HepG2 (cell line): ENCODE measurements around the gene NCKIPSD. TPM values are rescaled to one million over a fixed set of nuclear protein-coding genes. Genes with fewer than 3 reads are reported as not detected.

ENCODE experiments used
- IKZF4 ChIP-seq: sonication (generic); formaldehyde crosslinking; IDR thresholded peaks from 2 replicates; pipeline ENCODE4 v1.5.1; 2020; ENCODE audit warnings: borderline replicate concordance, mild to moderate bottlenecking, low read depth, missing genetic modification reagents; ENCODE audit errors: not compliant biosample characterization
- MED13 ChIP-seq: sonication (generic); formaldehyde crosslinking; IDR thresholded peaks from 2 replicates; pipeline ENCODE4 v1.5.0; 2020; ENCODE audit warnings: missing genetic modification reagents
- MEIS1 ChIP-seq: sonication (generic); formaldehyde crosslinking; IDR thresholded peaks from 2 replicates; pipeline ENCODE4 v1.9.0; 2021; ENCODE audit warnings: mild to moderate bottlenecking, missing genetic modification reagents, moderate library complexity, borderline replicate concordance
- MZF1 ChIP-seq: sonication (generic); formaldehyde crosslinking; IDR thresholded peaks from 2 replicates; pipeline ENCODE4 v1.8.1; 2023; ENCODE audit warnings: mild to moderate bottlenecking, missing genetic modification reagents, borderline replicate concordance
- NCOR1 ChIP-seq: fragments of 200-600 bp; sonication (generic); IDR thresholded peaks from 2 replicates; pipeline ENCODE4 v1.7.0; 2017; ENCODE audit warnings: antibody characterized with exemption, low read length, borderline replicate concordance
- NFIC ChIP-seq: IDR thresholded peaks from 2 replicates; pipeline ENCODE4 v1.6.1; 2012; ENCODE audit warnings: mild to moderate bottlenecking, low read length, inconsistent platforms
- RAD51 ChIP-seq: fragments of 450-650 bp; IDR thresholded peaks from 2 replicates; pipeline ENCODE4 v1.6.1; 2016; ENCODE audit warnings: borderline replicate concordance
- RFX3 ChIP-seq: IDR thresholded peaks from 2 replicates; pipeline ENCODE4 v1.6.1; 2016; ENCODE audit warnings: missing biosample characterization, missing genetic modification reagents
- SALL1 ChIP-seq: sonication (generic); formaldehyde crosslinking; IDR thresholded peaks from 2 replicates; pipeline ENCODE4 v1.8.0; 2022; ENCODE audit warnings: mild to moderate bottlenecking, missing genetic modification reagents
- SP2 ChIP-seq: sonication (generic); formaldehyde crosslinking; IDR thresholded peaks from 2 replicates; pipeline ENCODE4 v1.5.1; 2020; ENCODE audit warnings: mild to moderate bottlenecking, missing genetic modification reagents
- THAP11 ChIP-seq: IDR thresholded peaks from 2 replicates; pipeline ENCODE4 v1.6.1; 2016; ENCODE audit warnings: missing biosample characterization, missing genetic modification reagents
- THYN1 ChIP-seq: sonication (generic); formaldehyde crosslinking; IDR thresholded peaks from 2 replicates; pipeline ENCODE4 v1.8.1; 2023; ENCODE audit warnings: low read depth, mild to moderate bottlenecking, moderate library complexity, missing genetic modification reagents, borderline replicate concordance
- TMF1 ChIP-seq: sonication (generic); formaldehyde crosslinking; IDR thresholded peaks from 2 replicates; pipeline ENCODE4 v1.8.1; 2022; ENCODE audit warnings: low read depth, missing genetic modification reagents
- ZFP90 ChIP-seq: sonication (generic); formaldehyde crosslinking; IDR thresholded peaks from 2 replicates; pipeline ENCODE4 v1.8.0; 2022; ENCODE audit warnings: missing genetic modification reagents, mild to moderate bottlenecking, inconsistent platforms, borderline replicate concordance
- ZMAT3 ChIP-seq: sonication (generic); formaldehyde crosslinking; conservative IDR thresholded peaks from 2 replicates; pipeline ENCODE4 v1.7.0; 2021; ENCODE audit warnings: missing genetic modification reagents
- ZNF225 ChIP-seq: sonication (generic); formaldehyde crosslinking; IDR thresholded peaks from 2 replicates; pipeline ENCODE4 v1.4.0; 2020; ENCODE audit warnings: mild to moderate bottlenecking, missing genetic modification reagents
- ZNF329 ChIP-seq: sonication (generic); formaldehyde crosslinking; IDR thresholded peaks from 2 replicates; pipeline ENCODE4 v1.9.0; 2021; ENCODE audit warnings: low read depth, mild to moderate bottlenecking, missing genetic modification reagents
- ZNF510 ChIP-seq: sonication (generic); formaldehyde crosslinking; IDR thresholded peaks from 2 replicates; pipeline ENCODE4 v1.4.0; 2020; ENCODE audit warnings: low read depth, mild to moderate bottlenecking, missing genetic modification reagents
- ZNF530 ChIP-seq: sonication (generic); formaldehyde crosslinking; IDR thresholded peaks from 2 replicates; pipeline ENCODE4 v1.5.0; 2020; ENCODE audit warnings: low read depth, mild to moderate bottlenecking, missing genetic modification reagents
- ZNF543 ChIP-seq: sonication (generic); formaldehyde crosslinking; IDR thresholded peaks from 2 replicates; pipeline ENCODE4 v1.4.0; 2020; ENCODE audit warnings: mild to moderate bottlenecking, missing genetic modification reagents
- ZNF558 ChIP-seq: sonication (generic); formaldehyde crosslinking; IDR thresholded peaks from 2 replicates; pipeline ENCODE4 v1.9.0; 2022; ENCODE audit warnings: mild to moderate bottlenecking, missing genetic modification reagents, borderline replicate concordance
- ZNF652 ChIP-seq: IDR thresholded peaks from 2 replicates; pipeline ENCODE4 v1.6.1; 2016; ENCODE audit warnings: low read depth, borderline replicate concordance
- ZNF766 ChIP-seq: sonication (generic); formaldehyde crosslinking; IDR thresholded peaks from 2 replicates; pipeline ENCODE4 v1.5.0; 2020; ENCODE audit warnings: missing genetic modification reagents, borderline replicate concordance
- ZNF777 ChIP-seq: sonication (generic); formaldehyde crosslinking; IDR thresholded peaks from 2 replicates; pipeline ENCODE4 v1.4.0; 2020; ENCODE audit warnings: missing genetic modification reagents
- ZSCAN22 ChIP-seq: sonication (generic); formaldehyde crosslinking; IDR thresholded peaks from 2 replicates; pipeline ENCODE4 v1.4.0; 2020; ENCODE audit warnings: mild to moderate bottlenecking, missing genetic modification reagents
- polyA plus RNA-seq, 8 experiments: library from polyadenylated mRNA; depleted of rRNA in 3 of 8; stranded (reverse) in 7 of 8; unstranded in 1 of 8; fragments of >200 nt; fragmentation: Illumina TruSeq in 4 of 8; extraction: Trizol in 4 of 8; gene quantifications; 2 replicates each; pipeline versions ENCODE4 v1.2.1 to v1.2.3, GENCODE V29; 2011 to 2016; ENCODE audit warnings: low read depth in 4 of 8, missing spikeins in 1 of 8, mixed read lengths in 1 of 8; ENCODE audit not compliant: insufficient read depth in 1 of 8
- total RNA-seq, 5 experiments: library from RNA; depleted of rRNA; stranded (reverse); fragments of >200 nt; fragmentation: Illumina TruSeq; extraction: Trizol; gene quantifications; 2 replicates each; pipeline ENCODE4 v1.2.3, GENCODE V29; 2016; ENCODE audit warnings: low read depth in 1 of 5
- TF ChIP-seq, protein P1 (sequence below): IDR thresholded peaks from 2 replicates; pipeline ENCODE4 v1.6.1; 2016; ENCODE audit warnings: mild to moderate bottlenecking

The NCKIPSD gene
- total and polyA plus RNA-seq, 2 of the 13 experiments (the other 11 are each of a cell fraction or from before 2014, with no cell fraction given): 13.5 to 35.2 TPM

- TF ChIP-seq ZNF530 (CRISPR knock-in tag) (no peak), ZNF766 (CRISPR knock-in tag) (peak; percentile 59; the same call in 1 of the 2 replicates), ZNF777 (peak; percentile 73; the same call in 1 of the 2 replicates), MEIS1 (0 out of 2 replicates have a peak, but pooled peaks have one; percentile 40), ZNF329 (CRISPR knock-in tag) (peak; percentile 90), NFIC (no peak), ZMAT3 (peak; percentile 89), MZF1 (CRISPR knock-in tag) (no peak), RFX3 (CRISPR knock-in tag) (no peak), MED13 (no peak), ZNF652 (no peak), ZNF510 (CRISPR knock-in tag) (peak; percentile 61; the same call in 1 of the 2 replicates), ZSCAN22 (CRISPR knock-in tag) (no peak), THAP11 (CRISPR knock-in tag) (peak; percentile 70), RAD51 (no peak), IKZF4 (CRISPR knock-in tag) (peak; percentile 96), SP2 (CRISPR knock-in tag) (peak; percentile 74), ZNF543 (CRISPR knock-in tag) (peak; percentile 69; the same call in 1 of the 2 replicates), ZNF225 (no peak), SALL1 (CRISPR knock-in tag) (peak; percentile 77; the same call in 1 of the 2 replicates), ZNF558 (CRISPR knock-in tag) (peak; percentile 63; the same call in 1 of the 2 replicates), THYN1 (CRISPR knock-in tag) (no peak), TMF1 (CRISPR knock-in tag) (peak; percentile 91), NCOR1 (no peak), ZFP90 (CRISPR knock-in tag) (no peak; the same call in 1 of the 2 replicates)
- TF ChIP-seq, protein P1, sequence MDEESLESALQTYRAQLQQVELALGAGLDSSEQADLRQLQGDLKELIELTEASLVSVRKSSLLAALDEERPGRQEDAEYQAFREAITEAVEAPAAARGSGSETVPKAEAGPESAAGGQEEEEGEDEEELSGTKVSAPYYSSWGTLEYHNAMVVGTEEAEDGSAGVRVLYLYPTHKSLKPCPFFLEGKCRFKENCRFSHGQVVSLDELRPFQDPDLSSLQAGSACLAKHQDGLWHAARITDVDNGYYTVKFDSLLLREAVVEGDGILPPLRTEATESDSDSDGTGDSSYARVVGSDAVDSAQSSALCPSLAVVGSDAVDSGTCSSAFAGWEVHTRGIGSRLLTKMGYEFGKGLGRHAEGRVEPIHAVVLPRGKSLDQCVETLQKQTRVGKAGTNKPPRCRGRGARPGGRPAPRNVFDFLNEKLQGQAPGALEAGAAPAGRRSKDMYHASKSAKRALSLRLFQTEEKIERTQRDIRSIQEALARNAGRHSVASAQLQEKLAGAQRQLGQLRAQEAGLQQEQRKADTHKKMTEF: peak; percentile 58; the same call in 1 of the 2 replicates
Observed at GRCh38 chr3:48685603-48686511, at the start of gene NCKIPSD (continued).
